HG03469 (cell line): ENCODE results near the gene NLRP1.
A peak's percentile ranks its signal among the peaks of the same experiment; 100 is the strongest.

Experiments
- ATAC-seq: cut with Tn5 transposase; IDR thresholded peaks from one replicate; pipeline ENCODE4 v1.9.1; 2021; ENCODE audit warnings: mild to moderate bottlenecking, moderate library complexity, moderate number of reproducible peaks; ENCODE audit not compliant: unreplicated experiment

Gene NLRP1

DNA sequence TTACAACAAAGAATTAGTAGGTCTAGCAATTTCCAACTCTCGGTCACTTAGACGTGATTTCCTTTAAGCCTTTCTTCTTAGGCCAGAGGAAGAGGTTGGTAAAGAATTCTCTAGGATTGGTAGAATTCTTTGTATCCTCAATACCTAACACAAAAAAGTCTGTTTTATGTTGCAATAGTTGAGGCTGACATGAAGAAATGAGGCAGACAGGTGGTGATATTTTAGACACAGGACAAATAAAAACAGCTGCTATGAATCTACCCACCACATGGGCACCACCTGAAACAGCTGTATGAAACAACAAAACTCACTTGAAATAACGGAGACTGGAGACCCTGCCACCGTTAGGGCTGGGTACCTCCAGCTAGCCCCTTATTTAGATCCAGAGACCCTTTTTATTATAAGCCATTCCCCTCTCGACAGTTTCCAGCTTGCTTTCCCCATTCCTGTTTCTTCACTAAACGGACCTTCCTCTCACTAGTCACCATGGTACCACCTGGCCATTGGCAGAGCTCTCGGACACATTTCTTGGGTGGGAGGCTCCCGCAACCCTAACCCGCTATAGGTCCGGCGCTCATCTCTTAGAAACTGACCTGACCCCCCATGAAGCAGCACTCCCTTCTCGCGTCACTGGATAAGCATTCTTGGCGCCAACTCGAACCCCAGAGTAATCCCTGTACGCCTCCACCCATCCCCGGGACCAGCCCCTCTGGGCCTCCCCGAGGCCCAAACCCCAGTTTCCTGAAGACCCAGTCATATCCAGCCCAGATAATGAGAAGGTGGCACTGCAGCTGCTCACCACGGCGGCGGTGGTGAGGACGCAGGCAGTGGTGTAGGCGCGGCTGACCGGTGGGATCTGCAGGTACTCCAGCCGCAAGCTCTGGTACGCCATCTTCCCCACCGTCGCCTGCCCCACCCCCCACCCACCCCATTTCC, 98.8 kb downstream of the NLRP1 start, which contains the start of gene DERL2:
Gene DERL2 (minus strand): TSS at position 909 of the 936 bp plus-strand sequence. CDS start 17 bp downstream, at position 892.
- peak; percentile 26 for ATAC-seq

DNA sequence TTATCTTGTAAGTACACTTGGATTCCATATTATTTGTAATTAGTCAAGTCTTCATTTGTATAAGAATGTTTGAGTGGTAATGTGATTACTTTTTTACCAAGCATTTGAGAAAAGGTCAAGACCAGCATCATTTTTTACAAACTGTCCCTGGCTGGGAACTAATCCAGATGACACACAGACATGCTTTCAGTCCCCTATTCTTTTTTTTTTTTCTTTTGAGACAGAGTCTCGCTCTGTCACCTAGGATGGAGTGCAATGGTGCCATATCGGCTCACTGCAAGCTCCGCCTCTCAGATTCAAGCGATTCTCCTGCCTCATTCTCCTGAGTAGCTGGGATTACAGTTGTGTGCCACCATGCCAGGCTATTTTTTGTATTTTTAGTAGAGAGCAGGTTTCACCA, 102.9 kb downstream of the NLRP1 start:
- no peak for ATAC-seq

DNA sequence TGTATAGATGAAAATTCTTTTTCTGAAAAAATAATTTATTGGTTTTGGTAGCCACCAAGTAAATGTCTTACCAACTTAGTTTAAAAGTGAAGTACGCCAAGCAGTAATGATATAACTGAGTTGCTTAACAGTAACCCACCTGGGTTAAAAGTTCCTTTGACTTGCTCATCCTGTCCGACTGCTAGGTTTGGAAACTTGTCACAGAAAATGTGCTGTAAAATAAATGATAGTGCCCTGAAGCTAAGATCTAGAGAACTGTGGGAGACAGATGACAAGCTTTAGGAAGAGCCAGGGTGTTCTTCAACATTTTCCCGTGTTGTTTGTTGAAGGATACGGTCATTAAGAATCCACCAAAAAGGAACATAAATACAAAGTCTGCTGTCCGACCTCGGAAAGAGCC, 103.3 kb downstream of the NLRP1 start:
- ATAC-seq, result no peak

DNA sequence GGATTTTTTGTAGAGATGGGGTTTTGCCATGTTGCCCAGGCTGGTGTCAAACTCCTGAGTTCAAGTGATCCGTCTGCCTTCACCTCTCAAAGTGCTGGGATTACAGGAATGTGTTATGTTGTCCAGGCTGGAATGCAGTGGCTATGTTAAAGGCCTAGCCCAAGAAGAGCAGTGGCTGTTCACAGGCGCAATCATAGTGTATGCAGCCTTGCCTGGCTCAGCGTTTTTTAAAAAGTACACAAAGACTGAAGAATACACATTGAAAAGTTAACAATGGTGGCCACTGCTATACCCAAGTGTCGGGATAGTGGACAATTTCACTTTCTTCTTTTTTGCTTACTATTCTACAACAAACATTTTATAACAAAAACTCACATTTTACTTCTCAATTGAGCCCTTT, 105.3 kb downstream of the NLRP1 start:
- ATAC-seq, result no peak

DNA sequence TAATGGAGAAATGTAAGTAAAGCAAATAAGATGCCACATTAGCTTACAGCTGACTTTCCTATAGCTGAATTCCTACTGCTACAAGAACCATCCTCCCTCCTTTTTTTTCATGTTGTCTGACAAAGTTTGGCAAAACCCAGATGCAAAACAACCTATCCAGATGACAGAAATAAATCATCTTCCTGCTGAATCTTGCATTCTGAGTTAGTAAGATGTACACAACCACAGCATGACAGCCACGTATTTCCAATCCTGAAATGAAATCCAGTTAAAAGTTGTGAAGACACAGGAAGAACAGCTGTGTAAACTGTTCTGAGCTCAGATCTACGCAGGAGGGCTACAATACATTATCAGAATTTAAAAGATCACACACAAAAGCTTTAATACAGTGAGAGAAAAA, 110.4 kb downstream of the NLRP1 start:
- ATAC-seq, result no peak

DNA sequence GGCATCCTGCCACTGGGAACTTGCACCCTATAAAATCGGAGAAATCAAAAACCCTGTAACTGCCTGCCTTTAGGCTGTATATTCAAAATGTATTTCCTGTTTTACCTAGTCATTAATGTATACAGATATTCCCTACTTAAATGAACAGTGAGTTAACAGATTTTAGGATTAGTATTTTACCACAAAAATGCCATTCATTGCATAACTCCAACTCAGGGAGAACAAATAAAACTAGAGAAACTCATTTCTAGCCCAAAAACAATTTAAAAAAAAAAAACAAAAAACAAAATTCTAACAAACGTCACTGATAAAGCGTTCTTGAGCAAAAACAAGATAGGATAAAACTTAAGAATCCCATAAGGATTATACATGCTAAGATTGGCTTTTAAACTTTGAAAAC, 111.8 kb downstream of the NLRP1 start:
- no peak for ATAC-seq

DNA sequence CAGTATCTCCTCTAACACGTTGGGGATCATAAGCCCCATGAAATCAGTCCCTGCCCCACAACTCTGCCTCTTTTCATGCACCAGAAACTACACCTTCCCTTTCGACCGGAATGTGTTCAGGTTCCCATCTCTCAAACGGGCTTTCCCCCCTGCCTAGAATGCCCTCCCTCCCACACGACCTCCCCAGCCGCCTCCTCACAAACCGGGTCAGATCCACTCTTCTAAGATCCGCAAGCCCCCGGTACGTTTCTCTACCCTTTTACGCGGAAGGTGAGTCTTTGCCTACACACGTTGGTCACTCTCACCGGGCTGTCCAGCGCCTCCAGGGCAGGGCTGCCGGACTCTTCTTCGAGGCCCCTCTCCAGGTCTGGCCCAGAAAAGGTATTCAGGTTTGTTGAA, 116.2 kb downstream of the NLRP1 start:
- ATAC-seq, result no peak

DNA sequence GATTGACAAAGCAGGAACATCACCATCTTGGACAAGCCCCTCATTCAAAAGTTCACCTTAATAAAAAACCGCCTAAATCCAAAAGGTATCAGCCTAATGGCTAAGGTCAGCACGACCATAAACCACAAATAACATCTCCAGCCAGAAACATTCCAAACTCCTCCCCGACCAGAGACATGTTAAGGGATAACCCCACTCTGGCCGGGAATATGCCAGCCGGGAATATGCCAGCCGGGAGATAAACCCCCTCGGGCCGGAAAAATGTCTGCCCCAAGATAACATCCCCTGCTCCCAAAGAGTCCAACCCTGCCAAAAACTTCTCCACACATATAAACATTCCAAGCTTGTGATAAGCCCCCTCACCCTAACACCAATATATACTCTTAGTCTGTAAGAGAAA, 116.9 kb downstream of the NLRP1 start:
- no peak for ATAC-seq

DNA sequence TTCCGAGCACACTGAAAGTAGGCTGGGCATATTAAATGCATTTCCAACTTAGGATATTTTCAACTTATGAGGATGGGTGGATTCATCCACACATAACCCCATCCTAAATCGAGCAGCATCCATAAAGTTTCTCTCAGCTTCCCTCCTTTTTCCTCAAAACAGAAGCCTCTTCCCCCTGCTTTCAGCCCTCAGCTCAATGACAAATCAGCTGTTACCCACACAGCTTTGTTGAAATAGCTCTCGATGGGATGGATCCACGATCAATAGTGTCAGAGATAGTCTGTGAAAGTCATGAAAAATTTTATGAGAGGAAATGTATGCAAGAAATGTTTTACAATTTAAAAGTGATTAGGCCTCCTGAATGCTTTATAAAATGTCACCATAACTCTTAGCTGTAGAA, 118.0 kb downstream of the NLRP1 start:
- ATAC-seq, result no peak

DNA sequence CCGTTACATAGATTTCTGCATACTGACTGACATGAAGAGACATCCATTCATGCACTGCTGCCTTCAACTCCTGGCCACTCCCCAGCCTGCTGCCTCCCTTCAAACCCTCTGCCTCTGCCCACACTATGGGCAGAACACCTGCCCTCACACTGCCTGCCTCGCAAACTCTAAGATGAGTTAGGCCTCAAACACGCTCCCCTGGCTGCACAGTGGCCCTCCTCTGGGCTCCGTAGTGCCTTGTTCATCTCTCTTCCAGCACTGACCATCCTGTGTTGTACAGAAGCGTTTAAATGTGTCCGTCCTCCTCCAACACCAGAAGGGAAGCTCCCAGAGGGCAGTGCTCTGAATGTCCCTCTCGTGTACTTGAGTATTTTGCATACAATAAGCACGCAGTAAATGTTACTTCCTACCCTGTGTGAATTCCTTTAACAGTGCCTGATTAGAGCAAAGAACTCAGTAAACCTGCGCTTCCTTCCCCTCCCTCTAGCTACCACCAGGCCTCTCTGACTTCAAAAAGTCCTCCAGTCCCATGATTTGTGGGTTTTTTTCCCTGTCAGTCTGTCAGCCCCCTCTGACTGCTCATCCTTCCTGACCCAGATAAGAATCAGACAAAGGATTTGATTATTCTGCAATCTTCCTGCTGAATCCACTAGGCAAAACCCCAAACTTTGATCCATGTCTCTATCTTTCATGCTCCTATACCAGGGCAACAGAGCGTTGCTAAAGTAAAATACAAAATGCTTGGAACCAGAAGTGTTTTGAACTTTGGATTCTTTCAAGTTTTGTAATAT, 119.4 kb downstream of the NLRP1 start:
- ATAC-seq, result no peak
